H1 (cell line): ENCODE measurements around the gene R3HDM4.

Experiments
- CEBPB ChIP-seq: IDR thresholded peaks from 2 replicates; pipeline ENCODE4 v1.6.1; 2012; ENCODE audit warnings: low read depth, low read length
- EZH2 ChIP-seq: fragments of 200-600 bp; sonication (generic); IDR thresholded peaks from 2 replicates; pipeline ENCODE4 v1.7.1; 2012; ENCODE audit warnings: low read depth, mild to moderate bottlenecking, moderate library complexity, low read length, inconsistent platforms; ENCODE audit not compliant: severe bottlenecking
- GABPA ChIP-seq: IDR thresholded peaks from 2 replicates; pipeline ENCODE4 v1.6.1; 2011; ENCODE audit warnings: mild to moderate bottlenecking, low read length, moderate library complexity, borderline replicate concordance; ENCODE audit not compliant: insufficient read depth
- JUND ChIP-seq: IDR thresholded peaks from 2 replicates; pipeline ENCODE4 v1.6.1; 2011; ENCODE audit warnings: mild to moderate bottlenecking, improper control_type of control experiment, low read length
- KDM1A ChIP-seq: fragments of 200-600, 300-600 bp; sonication (generic); IDR thresholded peaks from 2 replicates; pipeline ENCODE4 v1.7.1; 2016; ENCODE audit warnings: mild to moderate bottlenecking, low read length, borderline replicate concordance
- MAFK ChIP-seq: IDR thresholded peaks from 2 replicates; pipeline ENCODE4 v1.6.1; 2012; ENCODE audit warnings: low read depth, mild to moderate bottlenecking, improper control_type of control experiment, low read length
- POLR2A ChIP-seq, 2 experiments: IDR thresholded peaks; 1 replicate in 1 of 2; 2 replicates in 1 of 2; pipeline ENCODE4 v1.6.1; 2011; ENCODE audit warnings: low read depth in 2 of 2, low read length in 2 of 2, mild to moderate bottlenecking in 2 of 2; ENCODE audit errors: control extremely low read depth in 1 of 2
- RFX5 ChIP-seq: IDR thresholded peaks from 2 replicates; pipeline ENCODE4 v1.6.1; 2011; ENCODE audit warnings: low read depth, low read length, improper control_type of control experiment, borderline replicate concordance
- SRF ChIP-seq: IDR thresholded peaks from 2 replicates; pipeline ENCODE4 v1.6.1; 2011; ENCODE audit warnings: mild to moderate bottlenecking, low read depth, low read length, moderate library complexity
- SUZ12 ChIP-seq: fragments of 200-600 bp; sonication (generic); IDR thresholded peaks from 2 replicates; pipeline ENCODE4 v1.6.1; 2012; ENCODE audit warnings: mild to moderate bottlenecking, inconsistent platforms, low read length, moderate library complexity, mixed read lengths
- ZNF274 ChIP-seq: IDR thresholded peaks from 2 replicates; pipeline ENCODE4 v1.7.0; 2012; ENCODE audit warnings: low read length, borderline replicate concordance; ENCODE audit errors: extremely low read depth
- TF ChIP-seq, protein P1 (sequence below), 3 experiments: IDR thresholded peaks; 1 replicate in 2 of 3; 2 replicates in 1 of 3; pipeline versions ENCODE4 v1.5.1 to v1.6.1; 2011; ENCODE audit warnings: low read length in 3 of 3, mild to moderate bottlenecking in 3 of 3, inconsistent platforms in 2 of 3, low read depth in 1 of 3, moderate library complexity in 1 of 3; ENCODE audit not compliant: insufficient read depth in 1 of 3; ENCODE audit errors: control extremely low read depth in 1 of 3

DNA sequence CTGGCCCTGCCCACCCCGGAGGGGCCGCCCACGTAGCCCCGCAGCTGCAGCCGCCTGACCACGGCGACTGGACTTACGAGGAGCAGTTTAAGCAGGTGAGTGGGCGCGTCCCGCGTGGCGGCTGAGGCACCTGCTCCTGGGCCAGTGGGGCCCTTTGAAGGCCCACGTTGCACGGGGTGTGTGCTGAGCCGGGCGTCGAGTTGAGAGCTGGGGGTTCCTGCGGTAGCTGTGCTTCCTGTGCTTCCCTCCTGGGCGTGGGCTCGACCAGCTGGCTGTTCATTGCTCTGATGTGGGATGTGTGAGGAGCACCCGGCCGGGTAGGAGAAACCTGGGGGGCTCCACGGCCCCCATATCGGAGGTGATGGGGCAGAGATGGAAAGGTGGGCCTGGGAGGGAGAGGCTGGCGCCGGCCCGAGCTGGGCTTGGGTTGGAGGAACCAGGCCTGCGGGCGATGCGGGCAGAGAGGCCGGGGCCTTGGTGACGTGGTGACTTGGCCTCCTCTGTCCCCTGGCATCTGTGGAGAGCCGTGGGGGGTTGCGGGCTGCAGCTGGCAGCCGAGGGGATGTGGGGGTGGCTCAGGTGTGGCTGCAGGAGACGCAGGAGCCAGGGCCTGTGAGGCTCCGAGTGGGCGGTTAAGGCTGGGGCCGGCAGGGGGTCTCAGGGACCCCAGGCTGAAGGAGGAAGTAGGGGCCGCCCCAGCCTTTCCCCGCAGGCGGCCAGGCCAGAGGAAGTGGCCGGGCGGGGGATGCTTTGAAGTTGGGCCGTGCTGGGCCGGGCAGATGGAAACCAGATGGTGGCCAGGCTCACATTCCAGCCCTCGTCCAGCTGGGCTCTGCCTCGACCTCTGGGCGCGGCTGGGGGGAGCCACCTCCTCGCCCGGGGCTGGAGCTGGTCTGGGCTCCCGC, 19.9 kb upstream of the R3HDM4 start:
- TF ChIP-seq ZNF274 (no peak), SUZ12 (no peak), EZH2 (no peak), CEBPB (no peak), GABPA (no peak), SRF (no peak), KDM1A (no peak), MAFK (no peak), JUND (no peak), POLR2A (IDR thresholded peaks at IDR 0.05; ENCODE audit: control extremely low read depth in 1 of 2, low read depth in 2 of 2, low read length in 2 of 2) (no peak), RFX5 (no peak)
- TF ChIP-seq, protein P1, sequence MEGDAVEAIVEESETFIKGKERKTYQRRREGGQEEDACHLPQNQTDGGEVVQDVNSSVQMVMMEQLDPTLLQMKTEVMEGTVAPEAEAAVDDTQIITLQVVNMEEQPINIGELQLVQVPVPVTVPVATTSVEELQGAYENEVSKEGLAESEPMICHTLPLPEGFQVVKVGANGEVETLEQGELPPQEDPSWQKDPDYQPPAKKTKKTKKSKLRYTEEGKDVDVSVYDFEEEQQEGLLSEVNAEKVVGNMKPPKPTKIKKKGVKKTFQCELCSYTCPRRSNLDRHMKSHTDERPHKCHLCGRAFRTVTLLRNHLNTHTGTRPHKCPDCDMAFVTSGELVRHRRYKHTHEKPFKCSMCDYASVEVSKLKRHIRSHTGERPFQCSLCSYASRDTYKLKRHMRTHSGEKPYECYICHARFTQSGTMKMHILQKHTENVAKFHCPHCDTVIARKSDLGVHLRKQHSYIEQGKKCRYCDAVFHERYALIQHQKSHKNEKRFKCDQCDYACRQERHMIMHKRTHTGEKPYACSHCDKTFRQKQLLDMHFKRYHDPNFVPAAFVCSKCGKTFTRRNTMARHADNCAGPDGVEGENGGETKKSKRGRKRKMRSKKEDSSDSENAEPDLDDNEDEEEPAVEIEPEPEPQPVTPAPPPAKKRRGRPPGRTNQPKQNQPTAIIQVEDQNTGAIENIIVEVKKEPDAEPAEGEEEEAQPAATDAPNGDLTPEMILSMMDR (IDR thresholded peaks at IDR 0.05; ENCODE audit: control extremely low read depth in 1 of 3, insufficient read depth in 1 of 3, low read depth in 1 of 3, low read length in 3 of 3): no peak
